ENCODE measurements around the gene BTG2. TPM values are rescaled to one million over a fixed set of nuclear protein-coding genes. Genes with fewer than 3 reads are reported as not detected.

BTG2 gene
- total RNA-seq, 1 experiment from 2014 or later = 2.2 TPM

DNA sequence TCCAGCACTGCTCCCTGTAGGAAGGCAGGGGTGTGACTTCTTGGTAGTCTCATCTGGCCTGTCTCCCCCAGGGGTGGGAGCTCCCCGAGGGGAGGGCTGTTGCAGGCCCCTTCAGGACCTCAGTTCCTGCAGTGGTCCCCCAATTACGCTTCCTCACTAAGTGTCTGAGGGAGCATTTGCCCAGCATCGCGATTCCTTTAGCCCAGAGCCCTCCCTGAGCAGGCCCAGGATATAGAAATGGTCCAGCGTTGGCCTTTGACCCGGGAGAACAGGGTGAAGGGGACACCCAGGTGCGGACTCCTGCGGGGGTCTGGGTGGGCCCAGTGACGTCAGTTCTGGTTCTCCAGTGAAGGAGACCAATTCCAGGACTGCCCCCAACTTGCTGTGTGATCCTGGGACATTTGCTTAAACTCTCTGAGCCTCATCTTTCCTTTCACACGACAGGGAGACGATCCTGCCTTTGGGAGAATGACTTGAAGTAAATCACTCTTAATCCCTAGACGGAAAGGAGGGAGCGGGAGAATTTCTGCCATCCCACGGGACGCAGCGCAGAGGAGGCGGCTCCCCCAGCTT lies 32.6 kb upstream of the BTG2 start:
- Histone ChIP-seq H3K9me3 (ENCODE audit: low read length) (no peaks in the 10 kb centered on the region), H2AFZ (ENCODE audit: low read length) (peak overlapping the region; percentile 87), H3K4me1 (ENCODE audit: insufficient read depth, low read length) (peaks cover 19% of the 10 kb centered on the region), H3K9ac (ENCODE audit: low read length) (no peak overlapping the region), H3K79me2 (ENCODE audit: low read length) (no peaks in the 10 kb centered on the region), H3K4me3 (ENCODE audit: low read length) (no peak overlapping the region), H3K9me2 (replicated peaks; ENCODE audit: low read length) (no peaks in the 10 kb centered on the region), H4K20me1 (ENCODE audit: low read length) (no peaks in the 10 kb centered on the region), H3K4me2 (ENCODE audit: low read length) (peak overlapping the region; percentile 48), H3F3A (ENCODE audit: low read length, unreplicated experiment) (no peaks in the 10 kb centered on the region), H3K27ac (ENCODE audit: low read length) (no peak overlapping the region), H3K27me3 (ENCODE audit: low read length) (no peaks in the 10 kb centered on the region), H3K36me3 (ENCODE audit: low read depth, low read length) (no peaks in the 10 kb centered on the region)
- no TSS peak for BruUV-seq (replicated peaks)
- no peak for ATAC-seq
- CTCF ChIA-PET = interaction anchor here (0.6 to 1.0 kb wide), 13 partner anchors 33 to 285 kb away, joined by 3 to 23 read pairs (median 5); partner anchors contain the start of gene BTG2
- TF ChIP-seq EZH2 (IDR thresholded peaks at IDR 0.05; ENCODE audit: low read length, unreplicated experiment) (no peak), EZH2phosphoT487 (IDR thresholded peaks at IDR 0.05; ENCODE audit: borderline replicate concordance, low read length) (no peak)
- TF ChIP-seq, protein P1, sequence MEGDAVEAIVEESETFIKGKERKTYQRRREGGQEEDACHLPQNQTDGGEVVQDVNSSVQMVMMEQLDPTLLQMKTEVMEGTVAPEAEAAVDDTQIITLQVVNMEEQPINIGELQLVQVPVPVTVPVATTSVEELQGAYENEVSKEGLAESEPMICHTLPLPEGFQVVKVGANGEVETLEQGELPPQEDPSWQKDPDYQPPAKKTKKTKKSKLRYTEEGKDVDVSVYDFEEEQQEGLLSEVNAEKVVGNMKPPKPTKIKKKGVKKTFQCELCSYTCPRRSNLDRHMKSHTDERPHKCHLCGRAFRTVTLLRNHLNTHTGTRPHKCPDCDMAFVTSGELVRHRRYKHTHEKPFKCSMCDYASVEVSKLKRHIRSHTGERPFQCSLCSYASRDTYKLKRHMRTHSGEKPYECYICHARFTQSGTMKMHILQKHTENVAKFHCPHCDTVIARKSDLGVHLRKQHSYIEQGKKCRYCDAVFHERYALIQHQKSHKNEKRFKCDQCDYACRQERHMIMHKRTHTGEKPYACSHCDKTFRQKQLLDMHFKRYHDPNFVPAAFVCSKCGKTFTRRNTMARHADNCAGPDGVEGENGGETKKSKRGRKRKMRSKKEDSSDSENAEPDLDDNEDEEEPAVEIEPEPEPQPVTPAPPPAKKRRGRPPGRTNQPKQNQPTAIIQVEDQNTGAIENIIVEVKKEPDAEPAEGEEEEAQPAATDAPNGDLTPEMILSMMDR (conservative IDR thresholded peaks at IDR 0.05; ENCODE audit: low read depth, low read length) = no peak
- intact Hi-C loops (cut with micrococcal nuclease) = loop anchor here (1.0 kb wide), 3 partner anchors 55 to 215 kb away; no protein-coding TSS in a partner anchor
- POLR2A ChIA-PET (ENCODE audit: unreplicated experiment) = no interaction called here
- no peak for DNase-seq

DNA sequence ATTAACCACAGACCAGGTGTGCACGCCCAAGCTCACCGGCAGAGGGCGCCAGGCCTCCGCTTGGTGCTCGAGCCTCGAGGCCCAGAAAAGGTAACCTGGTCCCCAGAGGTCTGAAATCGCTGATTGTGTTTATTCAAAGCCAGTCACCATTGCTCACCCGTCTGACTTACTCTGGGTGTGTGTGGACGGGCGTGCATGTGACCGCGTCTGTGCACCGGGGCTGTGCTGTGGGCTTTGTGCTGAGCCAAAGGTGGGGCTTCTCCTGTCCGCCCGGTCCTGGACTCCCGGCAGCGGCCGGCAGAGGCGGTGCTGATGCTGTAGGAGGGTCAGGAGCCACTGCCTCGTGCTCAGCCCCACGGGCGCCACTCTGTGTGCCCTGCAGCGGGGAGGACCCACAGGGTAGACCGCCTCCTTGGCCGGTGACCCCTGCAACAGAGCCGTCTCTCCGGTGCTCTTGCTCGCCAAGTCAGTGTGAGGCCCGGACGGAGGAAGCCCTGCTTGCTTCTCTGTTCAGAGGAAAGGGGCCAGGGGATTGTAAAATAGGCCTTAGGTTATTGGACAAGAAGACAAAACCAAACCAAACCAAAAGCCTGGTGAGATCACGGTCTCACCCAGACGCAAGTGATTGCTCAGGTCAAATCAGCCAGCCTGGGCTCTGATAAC lies 32.0 kb upstream of the BTG2 start:
- intact Hi-C loops (cut with micrococcal nuclease) = loop anchor here (1.0 kb wide), 3 partner anchors 54 to 214 kb away; no protein-coding TSS in a partner anchor
- no peaks in the 10 kb centered on the region for H3K36me3 ChIP-seq (ENCODE audit: low read depth, low read length)
- H3K27me3 ChIP-seq (ENCODE audit: low read length) = no peaks in the 10 kb centered on the region
- peaks cover 19% of the 10 kb centered on the region for H3K4me1 ChIP-seq (ENCODE audit: insufficient read depth, low read length)
- peak overlapping the region; percentile 48 for H3K4me2 ChIP-seq (ENCODE audit: low read length)
- 0 out of 2 replicates have a peak overlapping the region, but pooled peaks have one; percentile 21 for H3K9ac ChIP-seq (ENCODE audit: low read length)
- no peaks in the 10 kb centered on the region for H3K79me2 ChIP-seq (ENCODE audit: low read length)
- peak overlapping the region; percentile 87 for H2AFZ ChIP-seq (ENCODE audit: low read length)
- H3K27ac ChIP-seq (ENCODE audit: low read length) = no peak overlapping the region
- CTCF ChIA-PET = interaction anchor here (0.6 to 1.0 kb wide), 13 partner anchors 32 to 285 kb away, joined by 3 to 23 read pairs (median 5); partner anchors contain the start of gene BTG2
- no peaks in the 10 kb centered on the region for H3K9me3 ChIP-seq (ENCODE audit: low read length)
- POLR2A ChIA-PET (ENCODE audit: unreplicated experiment) = no interaction called here
- no peaks in the 10 kb centered on the region for H3K9me2 ChIP-seq (replicated peaks; ENCODE audit: low read length)
- H3F3A ChIP-seq (ENCODE audit: low read length, unreplicated experiment) = no peaks in the 10 kb centered on the region
- no TSS peak for BruUV-seq (replicated peaks)
- H3K4me3 ChIP-seq (ENCODE audit: low read length) = peak overlapping the region; percentile 33; the same call in 1 of the 2 replicates
- peak; percentile 90 for ATAC-seq
- TF ChIP-seq, protein P1 (conservative IDR thresholded peaks at IDR 0.05; ENCODE audit: low read depth, low read length) = peak; percentile 99
- TF ChIP-seq EZH2phosphoT487 (IDR thresholded peaks at IDR 0.05; ENCODE audit: borderline replicate concordance, low read length) = no peak
- peak; percentile 98 for DNase-seq
- H4K20me1 ChIP-seq (ENCODE audit: low read length) = no peaks in the 10 kb centered on the region

All from PC-3 (cell line).